NCI-H1105 treated with DMSO at 0.1 percent for 48 hours (cell line): ENCODE measurements around the gene CALD1.

Experiments used
- DNase-seq: peaks from one replicate; lab custom pipeline; 2025; lab: John Stamatoyannopoulos, UW

The CALD1 gene

DNA sequence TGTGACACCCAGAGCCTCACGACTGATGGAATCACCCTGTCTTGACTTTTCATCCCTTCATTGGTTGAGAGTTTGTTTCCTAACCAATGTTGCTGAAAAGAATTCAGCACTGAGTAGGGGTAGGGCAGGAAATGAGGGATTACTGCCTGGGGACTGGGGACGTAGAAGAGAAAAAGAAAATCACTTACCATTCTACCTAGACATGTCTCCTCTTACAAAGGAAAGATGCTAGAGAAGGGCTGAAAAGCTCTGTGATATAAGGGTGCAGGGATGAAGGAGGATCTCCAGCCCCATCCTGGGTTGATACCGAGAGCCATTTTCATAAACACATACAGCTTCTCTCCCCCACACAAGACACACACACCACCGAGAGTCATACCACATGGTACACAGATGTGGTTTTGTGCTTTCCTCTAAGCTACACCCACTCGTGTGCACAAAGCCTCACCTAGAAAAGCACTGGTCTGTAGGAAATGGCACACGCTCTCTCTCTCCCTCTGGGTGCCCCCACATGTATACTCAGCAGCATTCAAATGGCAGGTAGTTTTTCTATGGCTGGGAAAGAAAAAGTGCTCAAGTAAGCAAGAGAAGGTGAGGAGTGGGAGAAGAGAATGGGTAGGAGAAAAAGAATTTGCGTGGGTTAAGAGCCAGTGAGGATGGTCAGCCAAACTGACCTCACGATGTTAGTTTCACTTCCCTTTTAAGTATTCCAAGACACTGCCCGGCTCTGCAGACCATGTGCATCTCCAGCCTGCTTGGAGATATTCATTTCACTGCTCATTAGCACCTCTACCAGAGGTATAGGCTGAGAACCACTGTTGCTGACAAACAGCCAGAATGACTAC lies 85.8 kb downstream of the CALD1 start:
- DNase-seq, result no peak

DNA sequence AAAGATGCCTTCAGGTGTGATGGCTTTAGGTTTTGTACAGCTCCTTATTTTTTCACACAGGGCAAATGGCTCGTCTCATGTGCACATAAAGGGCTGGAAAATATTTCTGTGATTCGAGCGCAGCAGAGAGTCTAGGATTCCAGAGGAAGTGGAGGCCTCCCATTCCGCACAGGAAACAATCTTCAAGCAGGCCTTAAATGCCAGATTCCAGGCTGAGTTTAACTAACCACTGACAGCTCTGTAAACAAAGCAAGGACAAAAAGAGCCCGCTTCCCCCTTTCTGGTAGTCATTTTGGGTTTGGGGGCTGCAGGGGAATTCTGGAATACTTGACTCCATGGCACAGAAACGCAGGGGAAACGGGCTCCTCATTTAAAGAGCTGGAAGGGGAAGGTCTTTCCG lies 87.2 kb downstream of the CALD1 start:
- DNase-seq, result no peak

- no peak for DNase-seq
Measured at GRCh38 chr7:134870156-134870555, 90.7 kb downstream of the CALD1 start.

- DNase-seq, result no peak
Measured at GRCh38 chr7:134870781-134871180, 91.3 kb downstream of the CALD1 start.

GRCh38 chr7:134873253-134873652 lies 93.8 kb downstream of the CALD1 start:
- DNase-seq, result no peak

DNA sequence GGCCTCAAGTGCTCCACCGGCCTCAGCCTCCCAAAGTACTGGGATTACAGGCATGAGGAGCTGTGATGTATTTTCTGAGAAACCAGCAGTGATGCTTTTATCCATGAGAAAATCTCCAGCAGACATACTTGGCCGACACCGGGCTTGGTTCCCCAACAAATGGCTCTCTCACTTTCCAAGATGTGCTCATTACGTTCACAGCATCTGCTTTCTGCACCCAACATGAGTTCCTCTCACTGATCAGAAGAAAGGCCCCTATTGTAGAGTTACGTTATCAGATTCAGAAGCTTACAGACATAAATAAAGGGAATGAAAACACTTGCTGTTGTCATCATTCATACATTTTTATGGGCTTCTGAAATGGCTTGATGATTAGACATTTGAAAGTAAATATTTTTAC lies 95.0 kb downstream of the CALD1 start:
- no peak for DNase-seq

DNA sequence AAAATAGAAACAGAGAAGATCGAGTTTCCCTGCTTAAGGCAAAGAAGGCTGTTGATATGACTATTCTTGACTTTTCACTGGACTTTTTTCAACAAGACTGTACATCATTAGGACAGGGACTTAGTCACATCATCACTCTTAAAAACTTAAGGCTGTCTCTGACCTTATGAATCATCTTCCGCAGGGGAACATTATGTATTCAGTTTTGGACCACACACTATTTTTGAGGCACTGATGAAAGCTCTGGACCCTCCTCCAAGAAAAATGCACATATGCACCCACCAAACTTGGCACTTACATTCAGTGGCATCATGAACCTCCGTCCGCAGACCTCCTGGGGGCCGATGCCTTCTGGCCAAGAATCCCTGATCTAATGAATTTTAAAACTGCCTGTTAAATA lies 96.4 kb downstream of the CALD1 start:
- DNase-seq, result no peak

DNA sequence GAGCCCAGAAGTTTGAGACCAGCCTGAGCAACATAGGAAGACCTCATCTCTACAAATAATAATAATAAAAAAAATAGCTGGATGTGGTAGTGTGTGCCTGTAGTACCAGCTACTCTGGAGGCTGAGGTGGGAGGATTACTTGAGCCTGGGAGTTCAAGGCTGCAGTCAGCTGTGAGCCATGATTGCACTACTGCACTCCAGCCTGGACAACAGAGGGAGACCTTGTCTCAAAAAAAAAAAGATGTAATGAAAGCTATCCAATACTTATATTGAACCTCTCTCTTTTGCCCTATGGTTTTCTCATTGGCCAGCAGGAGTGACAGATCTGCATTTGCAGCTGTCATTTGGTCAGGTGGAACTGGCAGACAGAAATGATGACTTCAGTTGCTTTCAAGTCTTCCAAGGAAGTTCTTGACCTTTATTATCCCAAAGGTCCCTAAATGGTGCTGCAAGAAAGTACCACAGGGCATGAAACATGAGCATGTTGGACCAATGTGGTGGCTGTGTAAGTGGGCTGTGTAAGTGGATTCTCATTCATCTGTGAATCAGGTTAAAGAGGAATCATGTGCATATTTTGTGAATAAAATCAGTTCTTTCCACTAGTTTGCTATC lies 99.4 kb downstream of the CALD1 start:
- no peak for DNase-seq

- no peak for DNase-seq
Measured at GRCh38 chr7:134879815-134880475, 100.5 kb downstream of the CALD1 start.

- no peak for DNase-seq
Measured at GRCh38 chr7:134882481-134882880, 103.0 kb downstream of the CALD1 start.

DNA sequence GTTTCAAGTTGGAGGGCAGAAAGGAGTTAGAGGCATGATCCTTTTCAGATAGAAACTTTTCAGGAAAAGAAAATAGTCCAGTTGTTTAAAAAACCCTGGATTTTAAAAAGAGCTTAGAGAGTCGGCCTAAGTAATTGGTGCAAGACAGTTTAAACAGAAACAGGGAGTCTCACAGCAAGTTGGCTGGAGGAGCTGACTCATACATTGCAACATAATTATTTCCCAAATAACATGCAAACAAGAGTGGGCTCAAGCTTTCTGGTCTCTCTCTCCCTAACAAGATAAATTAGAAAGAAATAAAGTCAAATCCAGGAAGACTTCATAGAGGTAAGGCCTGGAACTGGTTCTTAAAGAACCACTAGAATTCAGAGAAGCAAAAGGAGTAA lies 106.5 kb downstream of the CALD1 start:
- no peak for DNase-seq

GRCh38 chr7:134886353-134887057 lies 107.1 kb downstream of the CALD1 start:
- DNase-seq, result peak; percentile 84

GRCh38 chr7:134887523-134887922 lies 108.1 kb downstream of the CALD1 start:
- DNase-seq, result no peak

DNA sequence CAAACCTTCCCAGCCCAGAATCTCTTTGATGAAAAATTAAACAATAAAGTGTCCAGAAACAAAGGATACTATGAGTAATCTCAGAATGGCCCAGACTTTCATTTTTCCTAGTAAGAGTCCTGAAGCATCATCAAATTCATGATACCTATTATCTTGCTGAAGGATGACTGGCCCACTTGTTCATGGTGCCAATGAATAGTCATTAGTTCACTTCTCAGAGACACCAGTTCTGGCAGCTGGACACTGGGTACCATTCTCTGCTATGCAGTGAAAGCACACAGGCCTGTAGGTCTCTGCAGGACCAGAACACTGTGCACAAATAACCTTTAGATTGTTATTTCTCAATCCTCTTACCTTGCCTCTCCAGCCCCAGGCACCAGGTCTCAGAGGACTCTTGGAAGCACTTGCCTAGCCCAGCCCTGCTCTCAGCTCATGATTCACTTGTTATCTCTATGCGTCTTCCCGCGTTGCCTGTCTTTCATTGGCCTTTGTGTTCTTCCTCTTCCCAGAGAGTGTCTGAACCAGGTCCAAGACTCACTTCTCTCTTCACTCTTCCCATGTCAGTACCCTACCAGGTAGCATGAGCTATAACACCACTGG lies 108.8 kb downstream of the CALD1 start:
- DNase-seq, result no peak

DNA sequence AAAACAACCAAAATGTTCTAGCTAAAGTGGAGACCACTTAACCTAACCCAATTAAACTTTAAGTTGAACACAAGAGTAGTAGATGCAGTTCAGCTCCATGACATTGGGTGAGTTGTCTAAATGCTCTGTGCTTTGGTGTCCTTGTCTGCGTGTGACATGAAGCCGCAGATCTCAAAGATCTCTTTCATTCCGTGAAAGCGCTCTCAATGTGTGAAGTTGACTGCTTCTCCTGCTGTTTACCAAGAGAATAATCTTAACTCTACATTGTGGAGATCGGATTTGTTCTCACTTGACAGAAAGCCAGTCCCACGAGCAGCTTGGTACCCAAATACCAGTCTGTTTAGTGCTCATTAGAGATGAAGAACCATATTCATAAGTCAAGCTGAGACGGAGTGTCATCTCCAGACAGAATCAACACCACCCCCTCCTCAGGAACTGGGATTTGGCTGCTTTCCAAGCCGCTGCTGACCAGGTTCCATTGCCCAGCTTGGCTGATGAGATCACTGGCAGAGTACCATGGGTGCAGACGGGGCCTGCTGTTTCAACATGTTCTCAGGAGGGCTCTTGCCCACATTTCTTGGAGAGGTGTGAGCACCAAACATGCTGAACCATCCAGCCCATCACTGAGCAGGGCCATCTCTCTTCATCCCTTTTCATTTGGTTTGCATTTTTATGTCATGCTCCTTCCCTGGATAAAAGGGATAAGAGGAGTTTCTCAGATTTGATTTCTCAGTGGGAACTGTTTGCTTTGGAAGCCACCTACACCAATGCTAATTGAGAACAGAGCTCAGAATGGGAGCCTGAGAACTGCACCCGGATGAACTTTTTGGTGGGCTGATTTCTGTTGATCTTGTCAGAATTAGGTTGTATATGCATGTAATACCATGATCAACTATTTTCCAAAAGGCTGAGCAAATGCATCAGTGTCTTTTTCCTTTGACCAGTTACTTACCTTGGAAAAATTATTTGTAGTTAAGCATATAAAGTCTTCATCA lies 111.1 kb downstream of the CALD1 start:
- peak; percentile 79 for DNase-seq

- peak; percentile 81 for DNase-seq
Measured at GRCh38 chr7:134891262-134891695, 111.8 kb downstream of the CALD1 start.

GRCh38 chr7:134891696-134892678 lies 112.6 kb downstream of the CALD1 start:
- no peak for DNase-seq

GRCh38 chr7:134892963-134893362 lies 113.5 kb downstream of the CALD1 start:
- no peak for DNase-seq

DNA sequence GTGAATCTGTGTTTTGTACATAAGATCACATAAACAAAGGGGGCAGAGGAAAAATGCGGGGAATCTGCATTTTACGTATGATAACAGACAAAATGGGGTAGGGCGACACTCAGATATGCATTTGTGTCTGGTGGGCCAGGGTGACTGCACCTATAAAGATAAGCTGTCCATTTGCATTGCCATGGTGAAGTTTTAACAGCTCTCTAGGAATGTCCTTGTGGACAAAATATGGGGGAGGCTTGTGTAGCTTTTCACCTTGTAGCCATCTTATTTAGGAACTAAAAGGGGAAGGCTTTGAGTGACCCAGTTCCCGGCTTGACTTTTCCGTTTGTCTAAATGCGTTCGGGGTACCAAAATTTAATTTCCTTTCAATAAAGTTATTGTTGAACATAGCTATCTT lies 114.5 kb downstream of the CALD1 start:
- no peak for DNase-seq

- DNase-seq, result no peak
Measured at GRCh38 chr7:134894928-134895327, 115.5 kb downstream of the CALD1 start.
